Left kidney (tissue), 8 donors: Measurements from ENCODE around the gene FMC1. TPM values are rescaled to one million over a fixed set of nuclear protein-coding genes. Genes with fewer than 3 reads are reported as not detected.
"Not testable (repeated sequence)": the region's sequence is repeated elsewhere in the genome, so short reads cannot be mapped to it uniquely, and the experiment has no call there.

Experiments used
- DNase-seq: peaks from one replicate; pipeline ENCODE4 v3.0.0-alpha.2; 2013
- long read RNA-seq, 8 donors: transcript quantifications; one replicate each; lab custom pipeline, GENCODE V29; 2026
- polyA plus RNA-seq: library from polyadenylated mRNA; unstranded; fragments of 120-200 nt; gene quantifications from one replicate; pipeline ENCODE4 v1.2.1, GENCODE V29; 2013; ENCODE audit not compliant: insufficient read length

Gene FMC1, protein sequence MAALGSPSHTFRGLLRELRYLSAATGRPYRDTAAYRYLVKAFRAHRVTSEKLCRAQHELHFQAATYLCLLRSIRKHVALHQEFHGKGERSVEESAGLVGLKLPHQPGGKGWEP
- 22.8 TPM for polyA plus RNA-seq
- long read RNA-seq, donor 1, transcript FMC1-203 (2 exons, 460 nt): minor isoform, 7 of 120 reads
- long read RNA-seq, donor 1, transcript FMC1-201 (2 exons, 1,210 nt): major isoform, 112 of 120 reads
- long read RNA-seq, donor 1, partial matches to known transcripts: 0 of 120 reads
- long read RNA-seq, donor 1, other reads (novel, unspliced or antisense): 0 of 120 reads
- long read RNA-seq, donor 2, transcript FMC1-203 (2 exons, 460 nt): minor isoform, 5 of 74 reads
- long read RNA-seq, donor 2, transcript FMC1-201 (2 exons, 1,210 nt): major isoform, 69 of 74 reads
- long read RNA-seq, donor 2, partial matches to known transcripts: 0 of 74 reads
- long read RNA-seq, donor 2, other reads (novel, unspliced or antisense): 0 of 74 reads
- long read RNA-seq, donor 3, transcript FMC1-201 (2 exons, 1,210 nt): major isoform, 69 of 72 reads
- long read RNA-seq, donor 3, partial matches to known transcripts: 0 of 72 reads
- long read RNA-seq, donor 3, other reads (novel, unspliced or antisense): 0 of 72 reads
- long read RNA-seq, donor 4, transcript FMC1-201 (2 exons, 1,210 nt): major isoform, 15 of 28 reads
- long read RNA-seq, donor 4, partial matches to known transcripts: 13 of 28 reads
- long read RNA-seq, donor 4, other reads (novel, unspliced or antisense): 0 of 28 reads
- long read RNA-seq, donor 5, transcript FMC1-203 (2 exons, 460 nt): minor isoform, 7 of 191 reads
- long read RNA-seq, donor 5, transcript FMC1-201 (2 exons, 1,210 nt): major isoform, 138 of 191 reads
- long read RNA-seq, donor 5, partial matches to known transcripts: 46 of 191 reads
- long read RNA-seq, donor 5, other reads (novel, unspliced or antisense): 0 of 191 reads
- long read RNA-seq, donor 6, transcript FMC1-201 (2 exons, 1,210 nt): major isoform, 114 of 120 reads
- long read RNA-seq, donor 6, partial matches to known transcripts: 0 of 120 reads
- long read RNA-seq, donor 6, other reads (novel, unspliced or antisense): 0 of 120 reads
- long read RNA-seq, donor 7, transcript FMC1-201 (2 exons, 1,210 nt): major isoform, 122 of 126 reads
- long read RNA-seq, donor 7, partial matches to known transcripts: 0 of 126 reads
- long read RNA-seq, donor 7, other reads (novel, unspliced or antisense): 0 of 126 reads
- long read RNA-seq, donor 8, transcript FMC1-201 (2 exons, 1,210 nt): major isoform, 46 of 64 reads
- long read RNA-seq, donor 8, partial matches to known transcripts: 18 of 64 reads
- long read RNA-seq, donor 8, other reads (novel, unspliced or antisense): 0 of 64 reads

DNA sequence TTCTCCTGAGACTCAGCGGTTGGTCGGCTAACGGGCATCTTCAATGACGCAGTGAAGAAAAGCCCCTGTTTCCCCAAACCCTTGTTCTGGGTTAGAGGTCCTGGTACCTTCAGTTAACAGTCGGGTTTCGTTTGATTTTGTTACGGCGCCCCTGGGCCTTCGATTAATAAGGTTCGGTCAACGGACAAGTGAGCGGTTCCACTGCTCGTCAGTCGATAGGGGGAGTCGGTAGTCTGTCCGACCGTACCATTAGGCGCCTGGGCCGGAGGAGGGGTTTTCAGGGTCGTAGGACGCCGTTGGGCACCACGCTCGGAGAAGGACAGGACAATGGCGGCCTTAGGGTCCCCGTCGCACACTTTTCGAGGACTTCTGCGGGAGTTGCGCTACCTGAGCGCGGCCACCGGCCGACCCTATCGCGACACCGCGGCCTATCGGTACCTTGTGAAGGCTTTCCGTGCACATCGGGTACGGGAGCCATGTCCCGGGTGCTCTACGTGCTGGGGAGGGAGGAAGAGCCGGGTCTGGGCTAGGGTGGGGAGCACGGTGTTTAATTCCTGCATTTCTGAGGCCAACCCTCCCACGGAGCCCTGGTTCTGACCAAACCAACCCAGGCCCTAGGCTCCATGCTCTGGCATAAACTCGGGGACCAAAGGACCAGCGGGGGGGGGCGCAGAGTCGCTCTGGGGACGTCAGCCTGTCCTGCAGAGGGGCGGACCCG is at the start of gene FMC1:
FMC1 (plus strand) TSS at position 280 of the 718 bp plus-strand sequence; CDS start at position 328, 48 bp downstream.
- peak; percentile 92 for DNase-seq

- DNase-seq: no peak
Measured at GRCh38 chr7:139292821-139293220, 48.3 kb upstream of the FMC1 start.

DNA sequence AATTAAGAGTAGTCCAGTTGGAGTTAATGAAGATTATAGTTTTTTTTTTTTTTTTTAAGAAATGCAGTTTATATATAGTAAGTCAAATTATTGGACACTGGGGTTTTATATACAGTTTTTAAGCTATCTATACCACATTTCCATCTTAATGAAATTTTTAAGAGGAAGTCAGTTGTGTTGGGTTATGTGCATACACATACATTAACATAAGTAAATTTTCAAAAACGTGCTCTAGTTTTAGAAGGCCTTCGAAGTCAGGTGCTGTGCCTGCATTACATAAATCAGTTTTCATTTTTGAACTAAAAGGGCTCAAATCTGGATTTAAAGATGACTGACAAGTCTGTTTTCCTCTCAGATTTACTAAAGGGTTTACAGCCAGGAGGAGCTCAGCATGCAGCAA is 47.6 kb upstream of the FMC1 start:
- DNase-seq: no peak

GRCh38 chr7:139294241-139294640 is 46.9 kb upstream of the FMC1 start:
- no peak for DNase-seq

DNA sequence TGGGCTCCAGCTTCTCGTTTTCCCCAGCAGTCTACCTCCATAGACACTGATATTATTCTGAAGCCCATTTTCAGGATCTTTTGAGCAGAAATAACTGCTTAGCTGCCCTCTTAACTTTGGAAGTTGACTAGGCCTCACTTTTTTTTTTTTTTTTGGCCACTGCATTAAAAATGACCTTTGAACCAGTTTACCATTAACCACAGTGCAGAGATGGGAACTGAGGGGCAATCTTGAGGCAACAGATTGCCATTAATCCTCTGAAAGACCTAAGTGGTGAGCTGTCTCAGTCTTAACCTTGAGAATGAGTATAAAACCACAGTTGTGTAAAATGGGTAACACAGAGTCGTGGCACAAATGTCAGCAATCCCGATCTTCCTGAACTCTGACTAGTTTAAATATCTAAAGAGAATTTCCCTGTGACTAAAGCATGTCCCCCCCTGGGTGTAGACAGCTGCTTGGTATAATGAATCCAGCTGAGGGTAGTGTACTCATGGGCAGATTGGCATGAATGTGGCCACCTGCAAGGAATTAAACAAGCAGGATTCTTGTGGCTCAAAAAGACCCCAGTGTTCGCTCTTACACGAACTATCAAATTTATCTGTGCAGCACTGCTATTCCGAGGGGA is 46.1 kb upstream of the FMC1 start:
- no peak for DNase-seq

DNA sequence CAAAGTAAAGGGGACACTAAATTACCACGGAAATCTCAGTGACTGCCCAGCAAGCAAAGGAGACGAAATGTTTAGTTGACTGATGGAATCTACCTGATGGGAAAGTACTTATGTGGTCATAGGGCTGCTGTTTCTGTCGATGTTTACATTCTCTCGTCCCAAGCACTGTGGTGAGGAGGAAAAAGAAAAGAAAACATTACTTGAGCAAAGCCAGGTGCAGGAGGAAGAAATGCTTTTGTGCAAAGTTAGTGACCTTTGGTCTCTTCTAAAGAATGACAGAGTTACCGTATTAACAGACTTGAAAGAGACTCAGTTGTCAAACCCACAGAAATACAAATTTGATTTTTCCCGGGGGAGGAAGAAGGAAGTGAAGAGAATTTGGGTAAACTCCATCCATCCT is 43.3 kb upstream of the FMC1 start:
- DNase-seq: no peak

DNA sequence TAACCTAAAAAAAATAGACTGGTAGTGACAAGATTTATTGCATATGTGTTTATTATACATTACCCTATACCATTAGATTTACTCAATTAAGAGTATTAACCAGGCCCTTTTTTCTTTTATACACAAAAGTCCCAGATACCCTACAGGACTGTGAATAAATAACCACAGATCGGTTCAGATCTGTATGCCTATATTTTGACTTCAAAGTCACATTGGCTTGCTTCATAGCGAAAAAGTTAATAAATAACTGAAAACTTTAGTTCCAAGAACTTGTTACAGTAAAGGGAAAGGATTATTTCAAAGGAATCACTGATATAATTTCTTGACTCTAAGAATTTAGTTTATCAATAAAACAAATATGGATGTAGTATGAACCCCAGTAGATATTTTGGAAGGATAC is 41.8 kb upstream of the FMC1 start:
- no peak for DNase-seq

- no peak for DNase-seq
Measured at GRCh38 chr7:139300390-139300789, 40.7 kb upstream of the FMC1 start.

DNA sequence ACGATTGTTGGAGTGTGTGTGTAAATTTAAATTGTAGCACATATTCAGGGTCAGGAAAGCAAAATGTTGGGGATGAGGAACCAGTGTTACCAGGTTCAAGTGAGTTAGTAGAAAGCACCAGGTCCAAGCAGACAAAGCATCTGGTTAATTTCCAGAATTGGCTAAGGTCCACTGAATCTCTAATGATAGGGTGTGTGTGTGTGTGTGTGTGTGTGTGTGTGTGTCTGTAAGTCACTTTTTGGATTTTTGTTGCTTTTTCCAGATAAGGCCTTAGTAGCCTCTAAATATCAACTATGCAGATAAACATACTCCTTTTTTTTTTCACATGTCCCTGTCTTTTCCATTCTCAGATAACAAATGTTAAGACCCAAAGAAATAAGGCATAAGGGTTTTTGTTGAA is 36.6 kb upstream of the FMC1 start:
- no peak for DNase-seq

DNA sequence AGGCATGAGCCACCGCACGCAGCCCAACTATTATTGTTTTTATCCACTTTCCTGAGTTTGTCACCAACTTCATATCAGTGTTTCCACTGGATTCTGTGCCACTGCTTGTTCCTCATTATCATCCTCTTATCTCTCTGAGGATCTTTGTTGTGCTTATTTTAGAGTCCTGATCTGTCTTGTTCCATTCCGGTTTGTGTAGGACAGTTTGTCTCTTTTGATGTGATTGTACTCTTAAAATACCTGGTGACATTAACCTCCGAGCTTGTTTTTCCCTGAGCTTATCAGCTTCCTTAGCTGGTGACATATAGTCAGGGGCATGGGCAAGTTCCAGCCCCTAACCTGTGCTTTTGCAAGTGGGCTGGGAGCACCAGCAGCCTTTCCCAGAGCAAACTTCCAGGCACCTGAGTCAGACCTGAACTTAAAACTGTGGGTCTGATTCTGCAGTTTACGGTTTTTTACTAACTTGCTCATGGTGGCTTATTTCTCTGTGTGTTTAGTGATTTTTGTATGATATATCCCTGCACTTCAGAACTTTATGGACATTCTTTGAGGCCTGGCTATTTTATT is 23.1 kb upstream of the FMC1 start:
- DNase-seq: no peak

DNA sequence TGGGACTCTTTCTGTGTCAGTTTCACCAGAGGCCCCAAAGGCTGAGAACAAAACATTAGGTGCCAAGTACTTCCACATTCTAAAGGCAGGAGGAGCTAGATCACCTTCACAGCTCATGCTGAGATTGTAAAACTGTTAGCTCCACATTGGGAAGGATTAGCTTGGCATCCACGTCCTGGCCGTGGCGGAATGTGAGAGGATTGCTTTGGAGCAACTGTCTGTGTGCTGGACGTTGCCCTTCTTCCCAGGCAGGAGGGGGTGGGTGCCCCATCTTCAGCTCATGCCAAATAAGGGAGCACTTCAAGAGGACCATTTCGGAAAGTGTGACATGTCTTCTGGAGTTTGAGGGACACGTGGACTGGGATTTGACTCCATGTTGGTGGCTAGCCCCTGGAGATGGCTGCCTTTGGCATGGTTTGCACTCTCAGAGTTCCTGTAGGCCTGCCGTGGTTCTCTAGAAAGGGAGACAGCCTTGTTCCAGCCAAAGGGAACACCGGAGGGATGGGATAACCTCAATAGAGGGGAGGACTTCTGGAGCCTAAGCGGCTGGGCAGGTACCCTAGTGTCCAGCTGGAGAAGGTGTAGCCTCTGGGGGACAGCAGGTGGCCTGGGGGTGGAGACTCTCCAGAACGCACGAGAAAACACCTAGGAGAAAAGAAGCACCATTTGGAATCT is 19.9 kb upstream of the FMC1 start:
- no peak for DNase-seq

DNA sequence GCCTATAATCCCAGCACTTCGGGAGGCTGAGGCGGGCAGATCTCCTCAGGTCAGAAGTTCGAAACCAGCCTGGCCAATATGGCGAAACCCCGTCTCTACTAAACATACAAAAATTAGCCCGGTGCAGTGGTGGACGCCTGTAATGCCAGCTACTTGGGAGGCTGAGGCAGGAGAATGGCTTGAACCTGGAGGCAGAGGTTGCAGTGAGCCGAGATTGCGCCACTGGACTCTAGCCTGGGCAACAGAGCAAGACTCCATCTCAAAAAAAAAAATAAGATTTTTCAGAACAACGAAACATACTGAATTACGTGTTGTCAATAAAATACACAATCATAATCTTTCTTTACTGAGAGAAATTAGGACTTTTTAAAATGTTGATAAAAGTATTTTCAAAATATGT is 16.4 kb upstream of the FMC1 start:
- not testable (repeated sequence) for DNase-seq

- no peak for DNase-seq
Measured at GRCh38 chr7:139328375-139328774, 12.8 kb upstream of the FMC1 start.

- no peak for DNase-seq
Measured at GRCh38 chr7:139329119-139329518, 12.0 kb upstream of the FMC1 start.

DNA sequence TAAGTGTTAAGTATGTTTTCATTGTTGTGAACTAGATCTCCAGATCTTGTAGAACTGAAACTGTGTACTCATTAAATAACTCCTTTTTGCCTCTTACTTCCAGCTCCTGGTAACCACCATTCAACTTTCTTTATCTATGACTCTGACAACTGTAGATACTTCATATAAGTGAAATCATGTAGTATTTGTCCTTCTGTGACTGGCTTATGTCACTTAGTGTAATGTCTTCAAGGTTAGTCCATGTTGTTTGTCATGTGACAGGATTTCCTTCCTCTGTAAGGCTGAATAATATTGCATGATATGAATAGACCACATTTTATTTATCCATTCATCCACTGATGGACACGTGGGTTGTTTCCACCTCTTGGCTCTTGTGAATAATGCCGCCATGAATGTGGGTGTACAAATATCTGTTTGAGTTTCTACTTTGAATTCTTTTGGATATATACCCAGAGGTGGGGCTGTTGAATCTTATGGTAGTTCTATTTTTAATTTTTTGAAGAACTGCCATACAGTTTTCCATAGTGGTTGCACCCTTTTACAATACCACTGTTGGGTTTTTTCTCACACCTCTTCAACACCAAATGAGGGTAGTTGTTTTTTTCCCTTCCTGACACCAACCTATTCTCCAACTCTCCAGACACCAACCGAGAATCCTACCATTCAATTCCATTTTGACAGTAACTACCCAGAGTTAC is 10.7 kb upstream of the FMC1 start:
- DNase-seq: no peak

GRCh38 chr7:139332697-139333359 is 8.3 kb upstream of the FMC1 start:
- DNase-seq: no peak

DNA sequence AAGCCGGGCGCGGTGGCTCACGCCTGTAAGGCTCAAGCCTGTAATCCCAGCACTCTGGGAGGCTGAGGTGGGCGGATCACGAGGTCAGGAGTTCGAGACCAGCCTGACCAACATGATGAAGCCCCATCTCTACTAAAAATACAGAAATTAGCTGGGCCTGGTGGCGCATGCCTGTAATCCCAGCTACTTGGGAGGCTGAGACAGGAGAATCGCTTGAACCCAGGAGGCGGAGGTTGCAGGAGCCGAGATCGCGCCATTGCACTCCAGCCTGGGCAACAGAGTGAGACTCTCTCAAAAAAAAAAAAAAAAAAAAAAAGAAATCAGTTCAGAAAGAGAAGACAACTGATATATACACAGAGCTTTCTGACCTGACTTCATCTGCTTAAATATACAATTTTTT is 7.7 kb upstream of the FMC1 start:
- DNase-seq: not testable (repeated sequence)

DNA sequence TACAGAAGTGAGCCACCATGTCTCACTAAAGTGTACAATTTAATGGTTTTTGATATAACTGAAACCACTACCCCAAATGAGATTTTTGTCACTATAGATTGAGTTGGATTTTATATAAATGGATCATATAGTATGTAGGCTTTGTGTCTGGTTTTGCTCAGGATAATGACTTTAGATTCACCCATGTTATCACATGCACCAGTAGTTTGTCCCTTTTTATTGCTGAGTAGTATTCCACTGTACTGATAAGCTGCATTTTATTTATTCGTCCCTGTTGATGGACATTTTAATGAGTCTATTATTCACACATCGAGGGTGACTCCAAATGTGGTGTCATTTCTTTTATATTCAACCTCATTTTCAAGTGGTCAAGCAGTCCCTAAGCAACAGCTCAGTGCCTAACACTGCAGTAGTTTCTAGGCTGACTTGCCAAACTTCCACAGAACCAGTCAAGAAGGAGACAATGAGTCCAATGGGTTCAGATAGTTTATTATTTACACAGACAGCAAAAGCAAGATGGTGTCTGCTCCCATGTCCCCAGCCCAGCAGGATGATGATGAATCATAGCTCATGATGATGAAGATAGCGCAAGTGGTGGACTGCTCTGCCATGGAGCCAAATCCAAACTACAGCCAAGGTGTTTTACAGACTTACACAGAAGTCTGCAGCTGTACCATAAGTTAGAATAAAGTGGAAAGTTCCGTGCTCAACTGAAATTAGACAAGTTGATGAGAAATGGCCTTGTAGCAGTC is 6.6 kb upstream of the FMC1 start:
- DNase-seq: no peak
